ENCODE data around the gene TMEM138.
"Not testable (repeated sequence)": the region's sequence is repeated elsewhere in the genome, so short reads cannot be mapped to it uniquely, and the experiment has no call there.

The TMEM138 gene

DNA sequence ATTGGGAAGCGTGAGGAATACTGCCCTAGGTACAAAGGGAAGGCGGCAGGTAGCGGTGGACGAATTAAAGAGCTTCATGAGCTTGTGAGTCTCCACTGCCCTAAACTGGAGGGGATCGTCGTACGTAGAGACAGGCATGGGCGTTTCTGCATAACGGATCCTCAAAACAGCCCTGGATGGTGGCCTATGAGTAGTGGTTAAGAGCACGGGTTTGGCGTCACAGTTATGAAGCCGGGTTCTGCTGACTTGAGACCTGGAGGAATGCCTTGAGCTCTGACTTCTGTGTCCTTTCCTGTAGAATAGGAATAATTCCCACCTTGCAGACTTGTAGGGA is 335 bp downstream of the TMEM138 start:
- no peak for DNase-seq

- DNase-seq, result no peak
These were observed 2.0 kb downstream of the TMEM138 start for GRCh38 chr11:61364012-61364675.

- DNase-seq, result no peak
These were observed 5.2 kb downstream of the TMEM138 start for GRCh38 chr11:61367406-61367805.

- no peak for DNase-seq
These were observed 6.5 kb downstream of the TMEM138 start for GRCh38 chr11:61368646-61369045.

DNA sequence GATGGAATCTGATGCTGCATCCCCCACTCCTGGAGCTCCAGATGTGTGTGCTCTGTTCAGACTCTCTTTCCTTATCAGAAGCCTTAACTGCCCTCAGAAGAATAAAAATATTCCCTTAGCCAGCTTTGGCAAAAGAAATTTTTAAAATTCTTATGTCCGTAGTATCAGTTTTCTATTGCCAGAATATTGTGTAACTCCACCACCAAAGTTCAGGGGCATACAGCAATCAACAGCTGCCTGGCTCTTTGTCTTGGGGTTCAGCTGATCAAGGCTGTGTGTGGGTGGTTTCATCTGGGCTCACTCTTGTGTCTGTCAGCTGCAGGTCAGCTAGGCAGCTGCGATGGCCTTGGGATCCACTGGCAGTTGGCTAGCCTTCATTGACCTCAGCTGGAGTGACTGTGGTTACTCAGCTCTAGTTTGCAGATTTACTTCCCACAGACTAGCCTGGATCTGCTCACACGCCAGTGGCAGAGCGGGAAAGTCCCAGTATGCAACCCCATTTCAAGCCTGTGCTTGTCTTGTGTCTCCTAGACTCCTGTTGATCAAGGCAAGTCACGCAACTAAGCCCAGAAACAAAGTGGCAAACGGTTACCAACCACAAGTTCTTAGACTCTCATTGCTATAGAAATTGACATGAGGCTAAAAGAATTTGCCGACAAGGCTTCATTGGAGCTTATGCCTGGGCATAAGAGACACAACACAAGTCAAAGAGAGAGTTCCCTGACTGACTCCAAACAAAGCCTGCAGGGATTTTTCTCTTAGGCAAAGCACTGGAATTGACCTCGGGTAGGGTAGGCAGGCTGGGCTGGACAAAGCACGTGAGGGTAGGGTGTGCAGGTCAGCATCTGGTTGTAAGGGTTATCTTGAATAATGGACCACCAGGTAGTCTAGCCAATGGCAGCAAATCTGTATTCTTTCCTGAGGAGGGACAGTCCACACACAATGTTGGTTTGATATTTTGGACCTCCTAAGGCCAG is 7.5 kb downstream of the TMEM138 start:
- DNase-seq, result no peak

DNA sequence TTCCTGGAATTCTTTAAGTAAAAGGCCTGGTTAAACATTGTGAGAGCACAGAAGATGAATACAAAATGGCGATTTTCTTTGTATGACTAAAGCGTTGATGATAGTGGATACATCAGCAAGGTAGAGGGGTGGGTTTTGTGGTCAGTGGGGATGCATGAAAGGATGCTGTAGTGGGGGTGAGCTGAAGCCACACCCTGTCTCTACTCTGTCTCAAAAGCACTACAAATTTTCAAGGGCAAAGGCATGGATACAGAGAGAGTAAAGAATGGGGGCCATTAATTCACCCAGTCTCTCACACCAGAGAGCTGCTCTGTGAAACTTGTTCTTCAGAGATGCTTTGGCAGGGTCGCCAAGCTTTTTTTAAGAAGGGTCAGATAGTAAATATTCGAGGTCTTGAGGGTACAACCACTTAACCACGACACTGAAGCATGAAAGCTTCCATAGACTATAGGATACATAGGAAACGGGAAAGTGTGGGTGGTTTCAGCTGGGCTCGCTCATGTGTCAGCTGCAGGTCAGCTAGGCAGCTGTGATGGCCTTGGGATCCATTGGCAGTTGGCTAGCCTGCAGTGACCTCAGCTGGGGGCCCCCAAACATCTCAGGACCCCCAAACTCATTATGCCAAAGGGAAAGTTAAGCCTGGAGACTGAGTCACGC is 8.3 kb downstream of the TMEM138 start:
- DNase-seq, result no peak

- DNase-seq, result no peak
These were observed 10.7 kb downstream of the TMEM138 start for GRCh38 chr11:61372659-61373420.

DNA sequence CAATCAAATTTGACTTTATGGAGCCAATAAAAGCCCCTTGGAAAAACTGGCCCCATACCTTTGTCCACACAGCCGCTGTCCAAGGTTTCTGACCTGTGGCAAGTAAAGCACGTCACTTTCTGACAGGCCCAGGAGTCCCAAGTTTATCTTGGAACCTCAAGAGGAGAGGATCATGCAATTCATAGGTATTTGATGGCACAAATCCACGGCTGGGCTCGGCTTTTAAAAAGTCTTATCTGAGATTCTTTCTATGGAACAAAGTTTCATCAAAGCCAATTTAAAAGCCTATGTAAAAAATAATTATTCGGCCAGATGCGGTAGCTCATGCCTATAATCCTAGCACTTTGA is 13.6 kb downstream of the TMEM138 start:
- no peak for DNase-seq

DNA sequence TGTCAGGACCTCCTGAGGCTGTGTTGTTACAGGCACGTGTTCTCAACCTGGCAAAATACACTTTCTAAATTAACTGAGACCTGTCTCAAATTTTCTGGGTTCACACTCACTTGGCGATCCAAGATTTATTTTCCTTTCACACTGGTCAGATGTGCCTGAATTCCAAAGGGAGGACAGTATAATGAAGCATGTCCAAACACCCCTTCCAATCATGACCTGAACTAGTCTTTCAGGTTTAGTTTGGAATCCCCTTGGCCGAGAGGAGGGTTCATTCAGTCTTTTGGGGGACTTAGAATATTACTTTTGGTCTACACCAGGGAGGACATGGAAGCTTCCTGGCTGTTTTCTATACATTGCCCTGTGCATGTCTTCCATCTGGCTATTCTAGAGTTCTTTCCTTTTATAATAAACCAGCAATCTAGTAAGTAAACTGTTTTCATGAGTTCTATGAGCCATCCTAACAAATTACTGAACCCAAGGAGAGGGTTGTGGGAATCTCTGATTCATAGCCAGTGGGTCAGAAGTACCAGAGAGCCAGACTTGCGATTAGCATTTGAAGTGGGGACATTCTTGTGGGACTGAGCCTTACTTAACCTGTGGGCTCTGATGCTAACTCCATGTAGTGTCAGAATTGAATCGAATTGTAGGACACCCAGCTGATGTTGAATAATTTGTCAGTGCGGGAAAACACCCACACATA is 15.4 kb downstream of the TMEM138 start:
- no peak for DNase-seq

GRCh38 chr11:61378713-61379313 is 16.6 kb downstream of the TMEM138 start:
- DNase-seq, result no peak

GRCh38 chr11:61380884-61381283 is 18.7 kb downstream of the TMEM138 start:
- DNase-seq, result no peak

DNA sequence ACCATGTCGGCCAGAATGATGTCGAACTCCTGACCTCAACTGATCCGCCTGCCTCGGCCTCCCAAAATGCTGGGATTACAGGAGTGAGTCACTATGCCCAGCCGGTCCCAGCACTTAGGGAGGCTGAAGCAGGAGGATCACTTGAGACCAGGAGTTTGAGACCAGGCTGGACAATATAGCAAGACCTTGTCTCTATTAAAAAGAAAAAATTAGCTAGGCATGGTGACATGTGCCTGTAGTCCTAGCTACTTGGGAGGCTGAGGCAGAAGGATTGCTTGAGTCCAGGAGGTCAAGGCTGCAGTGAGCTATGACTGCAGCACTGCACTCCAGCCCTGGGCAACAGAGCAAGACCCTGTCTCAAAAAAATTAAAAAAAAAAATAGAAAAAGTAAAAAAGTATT is 21.7 kb downstream of the TMEM138 start:
- not testable (repeated sequence) for DNase-seq

DNA sequence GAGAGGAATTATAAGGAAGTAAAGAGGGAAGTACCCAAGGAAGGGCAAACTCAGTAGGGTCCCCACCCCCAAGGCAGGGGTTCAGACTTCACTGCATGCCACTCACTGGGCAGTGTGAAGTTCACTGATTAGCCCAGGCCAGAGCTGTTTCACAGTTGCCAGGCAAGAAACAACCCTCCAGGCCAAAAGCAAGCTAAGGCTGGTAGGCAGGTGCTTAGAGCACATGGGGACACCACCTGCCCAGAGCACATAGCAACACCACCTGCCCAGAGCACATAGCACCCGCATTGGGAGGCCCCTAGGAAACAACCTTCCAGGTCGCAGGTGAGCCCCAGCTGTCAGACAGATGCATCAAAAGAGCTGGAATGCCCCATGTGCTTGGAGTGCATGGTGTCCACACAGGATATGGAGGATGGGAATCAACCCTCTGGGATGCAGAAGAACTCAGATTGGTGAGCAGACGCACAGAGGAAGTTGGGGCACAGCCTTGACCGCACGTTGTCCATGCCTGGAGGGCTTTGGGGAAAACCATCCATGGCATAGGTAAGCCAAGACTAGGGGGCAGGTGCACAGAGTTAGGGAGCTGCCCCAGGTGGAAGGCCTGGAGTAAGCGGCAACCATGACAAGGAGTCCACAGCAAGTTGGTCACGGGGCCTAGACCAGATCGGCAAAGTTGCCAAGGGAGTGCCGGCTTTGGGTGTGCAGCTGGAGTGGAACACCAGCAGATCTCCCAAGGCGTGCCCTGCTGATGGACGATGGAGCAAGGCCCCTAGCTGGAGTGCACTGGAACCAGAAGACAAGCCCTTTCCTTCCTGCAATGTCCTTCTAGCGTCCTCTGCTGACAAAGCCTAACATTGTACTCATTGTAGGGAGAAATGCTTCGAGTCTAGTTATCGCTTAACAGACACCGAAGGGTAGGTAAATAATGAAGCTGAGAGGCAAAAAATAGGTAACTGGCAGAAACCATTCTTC is 22.4 kb downstream of the TMEM138 start:
- no peak for DNase-seq

- DNase-seq, result no peak
These were observed 28.0 kb downstream of the TMEM138 start for GRCh38 chr11:61390161-61390560.

- peak; percentile 21 for DNase-seq
These were observed 30.9 kb downstream of the TMEM138 start for GRCh38 chr11:61392981-61393595.

DNA sequence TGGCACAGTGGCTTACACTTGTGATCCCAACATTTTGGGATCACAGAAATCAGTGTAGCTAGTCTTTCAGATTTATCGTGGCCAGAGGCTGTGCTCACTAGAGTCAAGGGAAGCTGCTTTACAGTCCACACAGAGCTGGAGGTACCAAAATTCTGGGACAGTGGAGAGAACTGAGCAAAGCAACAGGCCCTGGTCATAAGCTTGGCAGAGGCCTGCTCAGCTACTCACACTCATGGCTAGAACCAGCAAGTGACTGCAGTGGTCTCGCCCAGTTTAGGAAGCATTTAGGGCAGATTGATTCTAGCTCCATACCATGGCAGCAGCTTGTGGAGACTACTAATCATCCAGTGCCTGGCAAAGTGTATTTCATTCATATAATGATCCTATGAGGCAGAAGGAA is 39.0 kb downstream of the TMEM138 start:
- DNase-seq, result no peak

- no peak for DNase-seq
These were observed 39.4 kb downstream of the TMEM138 start for GRCh38 chr11:61401573-61401972.

GRCh38 chr11:61403658-61404057 is 41.5 kb downstream of the TMEM138 start:
- DNase-seq, result no peak

DNA sequence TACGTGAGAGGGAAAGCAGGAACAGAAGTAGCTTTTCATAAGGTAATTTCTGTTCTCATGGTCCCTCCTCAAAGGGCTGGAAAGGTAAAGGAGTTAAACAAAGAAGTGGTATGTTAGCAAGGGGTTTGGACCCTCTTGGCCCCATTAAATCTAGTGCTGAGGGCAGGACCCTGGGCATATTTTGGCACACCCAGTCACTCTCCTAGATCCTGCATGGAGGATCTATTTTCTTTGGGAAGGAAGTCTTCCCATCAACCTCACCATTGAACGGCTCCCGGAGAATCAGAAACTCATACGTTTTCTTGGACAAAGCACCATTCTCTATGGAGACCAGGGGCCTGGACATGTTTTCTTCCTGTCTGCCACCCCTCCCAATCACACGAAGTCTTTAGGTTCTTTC is 41.9 kb downstream of the TMEM138 start:
- no peak for DNase-seq

DNA sequence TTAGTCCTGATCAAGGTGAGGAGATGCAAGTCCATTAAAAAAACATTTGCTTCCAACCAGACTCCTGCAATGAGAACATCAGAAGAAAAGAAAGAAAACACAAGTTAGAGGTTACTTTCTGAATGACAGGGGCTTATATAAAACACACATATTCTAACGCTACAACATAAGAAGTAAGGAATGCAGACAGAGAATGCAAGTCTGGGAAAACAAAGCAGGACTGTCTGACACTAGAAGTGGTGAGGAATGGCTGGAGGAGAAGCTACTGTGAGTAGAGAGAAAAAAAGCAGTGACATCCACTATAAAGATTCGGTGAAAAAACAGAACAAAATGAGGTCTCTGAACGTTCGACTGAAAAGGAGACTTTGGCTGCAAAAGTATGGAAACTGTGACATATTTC is 42.5 kb downstream of the TMEM138 start:
- DNase-seq, result no peak
